HCT116 (cell line): Measurements from ENCODE around the gene RGS7. TPM values are rescaled to one million over a fixed set of nuclear protein-coding genes. Genes with fewer than 3 reads are reported as not detected.
"Not testable (repeated sequence)": the region's sequence is repeated elsewhere in the genome, so short reads cannot be mapped to it uniquely, and the experiment has no call there.

Experiments
- ATAC-seq: fragments of 200-7000 bp; cut with Tn5 transposase; 2 replicates; pipeline ENCODE4 v1.9.1; 2020; ENCODE audit warnings: mild to moderate bottlenecking, moderate library complexity
- BruUV-seq: library from RNA; stranded (reverse); fragments of 400-500 nt; replicated peaks from 2 replicates; lab custom pipeline; 2021; lab: Mats Ljungman, UMichigan
- CTCF ChIA-PET: fragments of 300-600 bp; sonication (Branson Sonifier 250); formaldehyde crosslinking; loops from one replicate; lab custom pipeline; 2021; ENCODE audit warnings: antibody characterized with exemption; lab: Charles Lee
- POLR2A ChIA-PET: fragments of 300-600, 350-600 bp; sonication (Branson Sonifier 250); formaldehyde crosslinking; loops from one replicate; lab custom pipeline; 2021; ENCODE audit warnings: antibody characterized with exemption; lab: Charles Lee
- RAD21 ChIA-PET, 2 experiments: fragments of 300-600 bp; sonication (Branson Sonifier 250); formaldehyde crosslinking; loops; one replicate each; lab custom pipeline; 2023; ENCODE audit warnings: low total read pairs in 2 of 2; ENCODE audit not compliant: uncharacterized antibody in 2 of 2, unreplicated experiment in 2 of 2, low non-redundant PET in 1 of 2; lab: Charles Lee
- DNase-seq: peaks from one replicate; pipeline ENCODE4 v3.0.0-alpha.2; 2010; ENCODE audit warnings: low read depth, low spot score
- H2AFZ ChIP-seq: fragments of 200-600 bp; shearing (Covaris generic), sonication (generic); 2 replicates; pipeline ENCODE4 v1.6.1; 2017; ENCODE audit warnings: low read depth, mixed run types, mixed read lengths, antibody characterized with exemption, low read length; ENCODE audit not compliant: poor library complexity, severe bottlenecking
- H3K27ac ChIP-seq: 2 replicates; pipeline ENCODE4 v1.5.1; 2012; ENCODE audit warnings: low read depth, low read length
- H3K27me3 ChIP-seq: fragments of 200-600 bp; sonication (generic); 2 replicates; pipeline ENCODE4 v1.6.1; 2016; ENCODE audit warnings: mixed run types, low read length, mixed read lengths; ENCODE audit not compliant: insufficient read depth
- H3K36me3 ChIP-seq, 2 experiments: fragments of 200-500 bp in 1 of 2; fragments of 200-600 bp in 1 of 2; sonication (Bioruptor generic) in 1 of 2; sonication (generic) in 1 of 2; 2 replicates each; pipeline versions ENCODE4 v1.5.1 to v1.6.1; 2014 to 2016; ENCODE audit warnings: low read length in 2 of 2, inconsistent platforms in 1 of 2, mixed read lengths in 1 of 2, mixed run types in 1 of 2; ENCODE audit not compliant: insufficient read depth in 2 of 2, control insufficient read depth in 1 of 2
- H3K4me1 ChIP-seq, 2 experiments: fragments of 200-600 bp in 1 of 2; sonication (generic) in 1 of 2; 2 replicates each; pipeline versions ENCODE4 v1.5.1 to v1.6.1; 2012 to 2017; ENCODE audit warnings: low read length in 2 of 2, inconsistent platforms in 1 of 2, mild to moderate bottlenecking in 1 of 2, mixed read lengths in 1 of 2, mixed run types in 1 of 2, moderate library complexity in 1 of 2; ENCODE audit not compliant: insufficient read depth in 2 of 2, control insufficient read depth in 1 of 2
- H3K4me2 ChIP-seq: fragments of 200-600 bp; sonication (generic); 2 replicates; pipeline ENCODE4 v1.6.1; 2017; ENCODE audit warnings: mixed run types, low read length, mixed read lengths
- H3K4me3 ChIP-seq, 2 experiments: fragments of 200-600 bp in 1 of 2; sonication (generic) in 1 of 2; replicated peaks in 1 of 2; 2 replicates each; pipeline ENCODE4 v1.5.1; 2011 to 2016; ENCODE audit warnings: low read length in 2 of 2, control low read depth in 1 of 2, low read depth in 1 of 2, mild to moderate bottlenecking in 1 of 2, mixed read lengths in 1 of 2, mixed run types in 1 of 2
- H3K79me2 ChIP-seq: fragments of 200-600 bp; sonication (generic); 2 replicates; pipeline ENCODE4 v1.6.1; 2017; ENCODE audit warnings: mild to moderate bottlenecking, mixed run types, low read length, moderate library complexity, mixed read lengths; ENCODE audit not compliant: insufficient read depth
- H3K9ac ChIP-seq: fragments of 200-600 bp; sonication (generic); 2 replicates; pipeline ENCODE4 v1.6.1; 2016; ENCODE audit warnings: low read length, mixed read lengths
- H3K9me2 ChIP-seq: fragments of 200-600 bp; sonication (generic), shearing (Covaris generic); 2 replicates; pipeline ENCODE4 v1.6.1; 2017; ENCODE audit warnings: mixed run types, mild to moderate bottlenecking, moderate library complexity; ENCODE audit not compliant: insufficient read depth
- H3K9me3 ChIP-seq, 2 experiments: fragments of 200-500 bp in 1 of 2; fragments of 200-600 bp in 1 of 2; sonication (Bioruptor generic) in 1 of 2; sonication (generic) in 1 of 2; 2 replicates each; pipeline ENCODE4 v1.6.1; 2014 to 2017; ENCODE audit warnings: low read length in 2 of 2, mixed read lengths in 2 of 2, inconsistent platforms in 1 of 2, low read depth in 1 of 2, mild to moderate bottlenecking in 1 of 2, mixed run types in 1 of 2, moderate library complexity in 1 of 2; ENCODE audit not compliant: control insufficient read depth in 1 of 2, insufficient read depth in 1 of 2
- H4K20me1 ChIP-seq: fragments of 200-600 bp; sonication (generic), shearing (Covaris generic); 2 replicates; pipeline ENCODE4 v1.6.1; 2017; ENCODE audit warnings: mixed run types, mild to moderate bottlenecking, moderate library complexity; ENCODE audit not compliant: insufficient read depth
- CBX3 ChIP-seq: IDR thresholded peaks from 2 replicates; pipeline ENCODE4 v1.6.1; 2012; ENCODE audit warnings: low read depth
- CEBPB ChIP-seq: IDR thresholded peaks from 2 replicates; pipeline ENCODE4 v1.6.1; 2012; ENCODE audit warnings: low read depth
- EZH2 ChIP-seq: fragments of 200-600 bp; sonication (generic); IDR thresholded peaks from 2 replicates; pipeline ENCODE4 v1.6.1; 2017; ENCODE audit warnings: antibody characterized with exemption, mixed run types
- FOSL1 ChIP-seq: IDR thresholded peaks from 2 replicates; pipeline ENCODE4 v1.6.1; 2012; ENCODE audit warnings: low read depth
- POLR2A ChIP-seq: IDR thresholded peaks from 2 replicates; pipeline ENCODE4 v1.7.0; 2011; ENCODE audit warnings: borderline replicate concordance; ENCODE audit not compliant: insufficient read depth, insufficient read length; ENCODE audit errors: extremely low read depth
- POLR2AphosphoS5 ChIP-seq: IDR thresholded peaks from 2 replicates; pipeline ENCODE4 v1.6.1; 2011; ENCODE audit warnings: mild to moderate bottlenecking, low read depth, low read length, moderate library complexity
- RAD21 ChIP-seq: IDR thresholded peaks from 2 replicates; pipeline ENCODE4 v1.6.1; 2012; ENCODE audit warnings: low read depth, mild to moderate bottlenecking
- REST ChIP-seq: IDR thresholded peaks from 2 replicates; pipeline ENCODE4 v1.6.1; 2012; ENCODE audit warnings: low read depth
- SIN3A ChIP-seq: IDR thresholded peaks from 2 replicates; pipeline ENCODE4 v1.6.1; 2012; ENCODE audit warnings: low read depth
- SP1 ChIP-seq: IDR thresholded peaks from 2 replicates; pipeline ENCODE4 v1.6.1; 2012; ENCODE audit warnings: low read depth
- TCF7L2 ChIP-seq: IDR thresholded peaks from 2 replicates; pipeline ENCODE4 v1.7.0; 2011; ENCODE audit warnings: borderline replicate concordance, inconsistent platforms; ENCODE audit not compliant: insufficient read depth, insufficient read length; ENCODE audit errors: extremely low read depth
- YY1 ChIP-seq: IDR thresholded peaks from 2 replicates; pipeline ENCODE4 v1.6.1; 2011; ENCODE audit warnings: low read length, low read depth, moderate library complexity, mild to moderate bottlenecking; ENCODE audit not compliant: insufficient replicate concordance; ENCODE audit errors: extremely low read depth
- ZNF274 ChIP-seq: fragments of 200-500 bp; sonication (Bioruptor generic); IDR thresholded peaks from 2 replicates; pipeline ENCODE4 v1.6.1; 2014; ENCODE audit warnings: mild to moderate bottlenecking, low read depth, low read length, inconsistent platforms
- intact Hi-C: fragments of 100-400 bp; cut with micrococcal nuclease; formaldehyde crosslinking; loops from 2 replicates; pipeline ENCODE4 v1.10.0; 2022
- total RNA-seq: library from RNA; stranded (reverse); gene quantifications from one replicate; pipeline ENCODE4 v1.2.1, GENCODE V29; 2021; ENCODE audit not compliant: unreplicated experiment
- TF ChIP-seq, protein P1 (sequence below): IDR thresholded peaks from 2 replicates; pipeline ENCODE4 v1.6.1; 2012

RGS7 gene
- total RNA-seq, 1 experiment from 2014 or later: not detected

DNA sequence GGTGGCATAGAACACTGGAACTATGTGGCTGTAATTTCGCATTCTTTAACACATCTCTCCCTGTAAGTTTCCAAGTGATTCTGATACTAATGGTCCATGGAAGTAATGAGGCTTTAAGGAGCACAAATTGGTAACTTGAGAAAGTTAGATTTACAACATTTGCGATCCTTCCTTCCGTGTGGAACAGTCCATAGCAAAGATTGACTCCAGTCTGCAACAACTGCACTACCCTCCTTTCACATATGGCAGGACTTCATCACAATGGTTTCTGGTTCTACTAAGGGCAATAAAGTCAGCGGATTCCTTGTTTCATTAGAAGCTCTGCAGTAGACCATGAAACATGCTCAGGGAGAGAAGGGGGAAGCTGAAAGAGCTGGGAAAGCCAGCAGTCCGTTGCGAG lies 261.2 kb downstream of the RGS7 start:
- CTCF ChIA-PET: no interaction called here
- H2AFZ ChIP-seq: no peak overlapping the region
- TF ChIP-seq EZH2: no peak
- TF ChIP-seq, all 23 proteins: peak for 0
- H3K36me3 ChIP-seq: no peaks in the 10 kb centered on the region
- no peak overlapping the region for H3K9ac ChIP-seq
- no peaks in the 10 kb centered on the region for H3K27me3 ChIP-seq
- DNase-seq: no peak
- no peaks in the 10 kb centered on the region for H3K9me2 ChIP-seq
- no peaks in the 10 kb centered on the region for H3K79me2 ChIP-seq
- no peaks in the 10 kb centered on the region for H3K4me1 ChIP-seq
- no peak overlapping the region for H3K4me3 ChIP-seq
- peaks cover 0 to 8% of the 10 kb centered on the region in 2 experiments; a peak in 2 of 4 replicates for H3K9me3 ChIP-seq
- H4K20me1 ChIP-seq: no peaks in the 10 kb centered on the region
- BruUV-seq: no TSS peak
- H3K4me2 ChIP-seq: no peak overlapping the region
- POLR2A ChIA-PET: no interaction called here
- RAD21 ChIA-PET: no interaction called here
- no peak overlapping the region for H3K27ac ChIP-seq
- no peak for ATAC-seq
- intact Hi-C loops: no loop called here

DNA sequence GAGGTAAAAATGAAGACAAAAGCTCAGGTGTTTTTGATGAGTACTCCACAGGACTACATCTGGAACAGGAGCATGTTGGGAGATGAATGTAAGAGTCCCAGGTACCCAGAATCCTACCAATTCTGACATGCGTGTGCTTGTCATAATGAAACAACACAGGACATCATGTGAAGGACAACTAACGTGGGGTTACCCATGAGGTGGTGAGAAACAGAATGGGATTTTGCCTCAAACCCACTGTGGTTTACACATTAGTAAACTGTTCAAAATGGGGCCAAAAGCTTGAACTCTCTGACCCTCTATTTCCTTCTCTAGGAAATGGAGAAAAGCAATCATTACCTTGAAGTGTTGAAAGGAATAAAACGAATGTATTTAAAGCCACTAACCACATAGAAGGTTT lies 266.2 kb downstream of the RGS7 start:
- intact Hi-C loops: no loop called here
- Histone ChIP-seq H3K36me3 (no peaks in the 10 kb centered on the region), H3K27me3 (no peaks in the 10 kb centered on the region), H3K4me1 (no peaks in the 10 kb centered on the region), H3K79me2 (no peaks in the 10 kb centered on the region), H3K4me2 (no peak overlapping the region), H3K9me2 (no peaks in the 10 kb centered on the region), H2AFZ (no peak overlapping the region), H3K4me3 (no peak overlapping the region), H3K9ac (no peak overlapping the region), H3K27ac (no peak overlapping the region), H3K9me3 (peaks cover 0 to 3% of the 10 kb centered on the region in 2 experiments; a peak in 2 of 4 replicates), H4K20me1 (no peaks in the 10 kb centered on the region)
- DNase-seq (no peak), ATAC-seq (no peak)
- no peak for TF ChIP-seq YY1
- no peak for TF ChIP-seq RAD21
- no peak for TF ChIP-seq CEBPB
- no peak for TF ChIP-seq CBX3
- no peak for TF ChIP-seq REST
- no peak for TF ChIP-seq SIN3A
- TF ChIP-seq SP1: no peak
- TF ChIP-seq ZNF274: no peak
- TF ChIP-seq TCF7L2: no peak
- TF ChIP-seq FOSL1: no peak
- TF ChIP-seq, protein P1, sequence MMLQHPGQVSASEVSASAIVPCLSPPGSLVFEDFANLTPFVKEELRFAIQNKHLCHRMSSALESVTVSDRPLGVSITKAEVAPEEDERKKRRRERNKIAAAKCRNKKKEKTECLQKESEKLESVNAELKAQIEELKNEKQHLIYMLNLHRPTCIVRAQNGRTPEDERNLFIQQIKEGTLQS: no peak
- TF ChIP-seq POLR2A: no peak
- no peak for TF ChIP-seq POLR2AphosphoS5
- TF ChIP-seq EZH2: no peak
- RAD21 ChIA-PET: no interaction called here
- CTCF ChIA-PET: no interaction called here
- no TSS peak for BruUV-seq
- POLR2A ChIA-PET: no interaction called here

DNA sequence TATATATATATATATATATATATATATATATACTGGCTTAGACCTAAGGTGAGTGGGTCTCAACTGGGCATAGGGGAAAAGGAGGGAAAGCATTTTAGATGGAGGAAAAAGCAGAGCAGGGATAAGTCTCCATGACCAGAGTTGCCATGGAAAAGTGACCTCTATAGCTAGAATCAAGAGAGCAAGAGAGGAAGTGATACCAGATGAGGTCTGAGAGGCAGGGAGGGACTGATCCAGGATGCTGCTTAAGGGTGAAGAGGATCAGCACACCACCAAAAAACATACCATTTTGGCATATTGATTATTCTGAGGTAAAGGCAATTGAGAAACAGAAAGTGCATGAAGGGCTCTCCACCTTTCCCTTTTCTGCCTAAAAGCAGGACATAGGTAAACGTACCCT lies 267.9 kb downstream of the RGS7 start:
- H4K20me1 ChIP-seq, H3K79me2 ChIP-seq, CTCF ChIA-PET, H3K4me3 ChIP-seq, H3K9me2 ChIP-seq, RAD21 ChIA-PET, intact Hi-C loops, POLR2A ChIA-PET, H2AFZ ChIP-seq, H3K4me1 ChIP-seq, H3K36me3 ChIP-seq, H3K4me2 ChIP-seq, DNase-seq, ATAC-seq, H3K27ac ChIP-seq, H3K9me3 ChIP-seq, H3K27me3 ChIP-seq, BruUV-seq, H3K9ac ChIP-seq: not testable (repeated sequence)
